CD1c-positive myeloid dendritic cell (primary cell): Measurements from ENCODE around the gene HBZ.
"Not testable (repeated sequence)": the region's sequence is repeated elsewhere in the genome, so short reads cannot be mapped to it uniquely, and the experiment has no call there.

Experiments used
- DNase-seq: peaks from one replicate; pipeline ENCODE4 v3.0.0-alpha.2; 2016; ENCODE audit errors: extremely low spot score

The HBZ gene

DNA sequence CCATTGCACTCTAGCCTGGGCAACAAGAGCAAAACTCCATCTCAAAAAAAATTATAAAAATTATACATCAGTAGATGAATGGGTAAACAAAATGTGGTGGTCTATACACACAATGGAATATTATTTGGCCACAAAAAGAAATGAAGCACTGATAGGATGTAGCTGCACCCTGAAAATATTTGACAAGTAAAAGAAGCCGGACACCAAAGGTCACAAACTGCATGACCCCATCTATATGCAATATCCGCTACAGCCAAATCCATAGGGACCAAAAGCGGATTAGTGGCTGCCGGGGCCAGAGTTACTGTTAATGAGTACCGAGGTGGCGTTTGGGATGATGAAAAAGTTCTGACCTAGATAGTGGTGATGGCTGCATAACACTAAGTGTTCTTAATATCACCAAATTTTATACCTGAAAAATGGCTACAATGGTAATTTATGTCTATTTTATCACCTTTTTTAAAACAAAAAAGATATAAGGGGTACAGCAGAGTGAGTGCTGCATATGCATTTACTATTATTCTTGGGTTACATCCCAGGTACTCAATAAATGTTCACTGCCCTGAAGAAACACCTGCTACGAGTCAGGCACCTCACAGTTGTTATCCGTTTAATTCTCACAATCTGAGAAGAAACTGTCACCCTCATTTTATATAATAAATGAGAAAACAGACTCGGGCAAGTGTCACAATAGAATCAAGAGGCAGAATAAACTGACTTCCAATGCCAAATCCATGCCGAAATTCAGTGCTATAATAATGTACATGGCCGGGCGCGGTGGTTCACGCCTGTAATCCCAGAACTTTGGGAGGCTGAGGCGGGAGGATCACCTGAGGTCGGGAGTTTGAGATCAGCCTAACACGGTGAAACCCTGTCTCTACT lies 27.0 kb downstream of the HBZ start:
- DNase-seq: no peak

- peak; percentile 18 for DNase-seq
These were observed 27.7 kb downstream of the HBZ start, which contains the start of gene HBQ1 for GRCh38 chr16:180101-180675. Gene HBQ1, plus strand, starts transcription at chr16:180459. Its CDS starts 28 bp downstream, at chr16:180487.

- DNase-seq: peak; percentile 83
These were observed 28.5 kb downstream of the HBZ start for GRCh38 chr16:180681-181564.

DNA sequence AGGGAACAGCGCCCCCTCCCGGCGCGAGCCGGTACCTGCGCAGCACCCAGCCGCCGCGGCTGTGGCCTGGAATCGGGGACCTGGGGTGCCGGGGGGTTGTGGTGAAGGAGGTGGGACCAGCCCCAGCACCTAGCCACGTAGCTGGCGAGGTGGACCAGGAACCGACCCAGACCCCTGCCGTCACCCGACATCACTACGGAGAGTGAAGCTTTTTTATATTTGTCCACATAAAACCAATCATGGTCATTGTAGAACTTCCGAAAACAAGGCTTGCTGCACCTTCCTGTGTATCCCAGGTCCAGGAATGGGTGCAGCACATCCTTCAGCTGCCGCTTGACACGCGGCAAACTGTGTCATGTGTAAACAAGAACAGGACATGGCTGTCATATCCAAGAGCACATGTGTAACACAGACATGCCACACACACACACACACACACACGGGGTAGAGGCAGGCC lies 29.1 kb downstream of the HBZ start:
- DNase-seq: no peak

DNA sequence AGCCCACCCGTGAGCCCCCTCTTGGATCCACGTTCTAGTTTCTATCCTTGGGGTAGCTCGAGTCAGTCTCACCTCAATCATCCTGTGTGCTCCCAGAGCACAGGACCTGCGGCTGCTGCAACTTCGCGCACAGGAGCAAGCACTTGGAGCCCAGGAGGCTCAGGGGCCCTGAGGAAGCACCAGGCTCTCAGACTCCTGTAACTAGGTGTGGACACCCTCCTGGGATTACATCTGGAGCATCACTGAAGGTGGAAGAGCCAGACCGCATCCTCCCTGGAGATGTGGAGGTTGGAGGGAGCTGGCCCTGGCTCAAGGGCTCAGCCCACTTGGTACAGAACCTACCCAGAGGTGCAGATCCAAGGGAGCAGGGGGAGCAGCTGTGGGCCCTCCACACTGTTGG lies 30.6 kb downstream of the HBZ start:
- no peak for DNase-seq

DNA sequence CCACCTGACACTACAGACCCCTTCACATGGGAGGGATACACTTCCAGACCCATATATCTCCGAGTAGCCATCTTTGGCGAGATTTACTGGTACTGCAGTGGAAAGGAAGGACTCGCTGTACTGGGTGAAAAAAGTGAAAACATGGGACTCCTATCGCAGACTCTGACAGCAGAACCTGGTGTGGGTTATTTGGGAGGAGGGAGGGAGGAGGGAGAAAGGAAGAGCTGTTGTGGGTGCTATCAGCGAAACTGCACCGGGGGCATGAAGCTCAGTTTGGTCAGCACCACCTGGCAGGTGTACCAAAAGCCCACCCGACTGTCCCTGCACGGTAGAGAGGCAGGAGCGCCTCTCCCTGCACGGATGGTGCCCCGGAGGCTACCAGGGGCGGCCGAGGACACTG lies 32.8 kb downstream of the HBZ start:
- no peak for DNase-seq

DNA sequence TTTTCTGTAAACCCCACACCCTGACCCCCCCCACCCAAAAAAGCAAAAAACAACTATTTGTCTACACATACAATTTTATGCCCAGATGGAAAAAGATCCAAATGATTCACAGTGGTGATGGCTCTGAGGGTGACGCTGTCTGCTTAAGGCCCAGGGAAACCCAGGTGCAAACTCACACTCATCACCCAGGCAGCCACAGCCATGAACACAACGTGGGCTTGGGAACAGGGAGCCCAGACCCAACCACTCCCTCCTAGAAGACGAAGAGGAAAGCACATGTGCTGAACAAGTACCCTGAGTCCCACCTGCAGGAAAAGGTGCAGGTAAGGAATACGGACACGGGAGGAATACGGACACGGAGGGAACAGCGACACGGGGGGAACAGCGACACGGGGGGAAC lies 33.2 kb downstream of the HBZ start:
- no peak for DNase-seq

- no peak for DNase-seq
These were observed 34.9 kb downstream of the HBZ start for GRCh38 chr16:187330-187729.

DNA sequence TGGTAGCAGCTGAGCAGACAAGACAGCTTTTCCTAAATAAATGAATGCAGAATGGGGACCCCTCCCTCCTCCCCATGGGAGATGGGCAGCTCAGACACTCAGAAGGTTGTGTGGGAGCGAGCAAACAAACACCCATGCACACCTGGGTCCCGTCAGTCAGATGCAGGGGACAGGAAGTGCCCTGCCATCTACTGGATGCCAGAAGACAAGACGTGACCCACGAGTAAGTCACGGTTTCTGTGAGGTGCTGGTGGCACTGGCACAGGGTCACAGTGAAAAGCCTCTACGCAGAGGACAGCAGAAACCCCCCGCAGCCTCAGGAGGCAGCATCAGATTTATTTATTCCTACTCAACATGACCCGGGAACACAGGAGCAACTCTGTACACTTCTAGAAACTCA lies 36.2 kb downstream of the HBZ start:
- no peak for DNase-seq

- no peak for DNase-seq
These were observed 37.3 kb downstream of the HBZ start for GRCh38 chr16:189604-190186.

DNA sequence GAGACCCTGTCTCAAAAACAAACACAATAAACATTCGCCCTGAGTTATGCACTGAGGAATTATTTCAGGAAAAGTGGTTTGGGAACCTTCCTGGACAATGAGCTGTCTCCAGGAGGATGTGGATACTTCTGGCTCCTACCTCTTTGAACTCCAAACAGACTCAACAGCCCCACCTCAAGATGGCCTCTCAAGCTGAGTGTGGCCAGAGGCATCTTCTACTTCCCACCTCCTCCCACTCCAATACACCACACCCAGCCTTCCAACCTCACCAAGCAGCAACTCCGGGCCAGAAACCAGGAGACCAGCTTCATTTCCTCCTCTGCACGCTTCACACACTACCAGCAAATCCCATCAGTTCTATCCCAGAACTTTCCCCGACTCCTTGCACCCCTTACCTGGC lies 39.4 kb downstream of the HBZ start:
- DNase-seq: no peak

DNA sequence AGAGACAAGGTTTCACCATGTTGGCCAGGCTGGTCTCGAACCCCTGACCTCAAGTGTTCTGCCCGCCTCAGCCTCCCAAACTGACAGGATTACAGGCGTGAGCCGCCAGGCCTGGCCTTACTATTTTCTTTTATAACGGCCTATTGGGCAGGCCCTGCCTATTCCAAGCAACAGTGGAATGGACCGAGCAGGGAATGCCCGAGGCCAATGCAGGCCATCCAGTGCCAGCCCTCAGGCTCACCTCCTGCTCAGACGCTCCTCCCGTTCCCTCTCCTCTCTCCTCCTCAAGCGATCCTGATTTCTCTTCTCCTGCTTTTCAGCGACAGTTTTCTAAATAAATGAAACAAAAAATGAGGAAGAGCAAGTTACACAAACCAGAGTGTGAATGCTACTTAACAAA lies 40.2 kb downstream of the HBZ start:
- DNase-seq: no peak

DNA sequence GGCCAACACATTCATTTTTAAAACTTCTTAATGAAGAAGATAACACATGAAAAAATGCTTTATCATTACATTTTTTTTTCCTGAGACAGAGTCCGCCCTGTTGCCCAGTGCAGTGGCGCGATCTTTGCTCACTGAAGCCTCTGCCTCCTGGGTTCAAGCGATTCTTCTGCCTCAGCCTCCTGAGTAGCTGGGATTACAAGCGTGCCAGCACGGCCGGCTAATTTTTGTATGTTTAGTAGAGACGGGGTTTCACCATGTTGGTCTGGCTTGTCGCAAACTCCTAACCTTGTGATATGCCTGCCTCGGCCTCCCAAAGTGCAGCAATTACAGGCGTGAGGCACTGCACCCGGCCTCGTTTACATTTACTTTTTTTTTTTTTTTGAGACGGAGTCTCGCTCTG lies 41.0 kb downstream of the HBZ start:
- DNase-seq: no peak

GRCh38 chr16:194516-194915 lies 42.1 kb downstream of the HBZ start:
- DNase-seq: no peak

DNA sequence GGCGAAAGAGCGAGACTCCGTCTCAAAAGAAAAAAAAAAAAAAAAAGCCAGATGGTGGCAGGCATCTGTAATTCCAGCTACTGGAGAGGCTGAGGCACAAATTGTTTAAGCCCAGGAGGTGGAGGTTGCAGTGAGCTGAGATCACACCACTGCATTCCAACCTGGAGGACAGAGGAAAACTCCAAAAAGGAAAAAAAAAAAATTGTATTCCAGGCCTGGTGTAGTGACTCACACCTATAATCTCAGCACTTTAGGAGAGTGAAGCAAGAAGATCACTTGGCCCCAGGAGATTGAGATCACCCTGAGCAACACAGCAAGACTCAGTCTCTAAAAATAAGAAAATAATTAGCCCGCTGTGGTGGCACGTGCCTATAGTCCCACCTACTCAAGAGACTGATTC lies 47.9 kb downstream of the HBZ start:
- no peak for DNase-seq

DNA sequence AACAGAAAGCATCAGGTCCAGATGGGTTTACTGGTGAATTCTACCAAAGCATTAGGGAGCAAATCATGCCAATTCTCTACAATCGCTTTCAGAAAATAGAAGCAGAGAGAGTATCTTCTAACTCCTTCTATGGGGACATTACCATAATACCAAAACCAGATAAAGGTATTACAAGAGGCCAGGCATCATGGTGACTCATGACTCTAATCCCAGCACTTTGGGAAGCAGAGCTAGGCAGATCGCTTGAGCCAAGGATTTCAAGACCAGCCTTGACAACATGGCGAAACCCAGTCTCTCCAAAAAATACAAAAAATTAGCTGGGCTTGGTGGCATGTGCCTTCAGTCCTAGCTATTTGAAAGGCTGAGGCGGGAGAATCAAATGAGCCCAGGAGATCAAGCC lies 50.8 kb downstream of the HBZ start:
- DNase-seq: no peak

GRCh38 chr16:204046-204445 lies 51.6 kb downstream of the HBZ start:
- not testable (repeated sequence) for DNase-seq
